ENCODE data around the gene GRID2IP.

The GRID2IP gene

GRCh38 chr7:6563936-6564770 is 12.9 kb upstream of the GRID2IP start:
- DNase-seq (ENCODE audit: low read depth): no peak
- no peak overlapping the region for H3K4me3 ChIP-seq (ENCODE audit: low read depth, low read length)
- TF ChIP-seq MAX (IDR thresholded peaks at IDR 0.05; ENCODE audit: low read depth, low read length) (no peak), MYC (IDR thresholded peaks at IDR 0.05; ENCODE audit: low read depth, low read length) (no peak), POLR2A (IDR thresholded peaks at IDR 0.05; ENCODE audit: extremely low read depth, insufficient read length) (no peak)
- TF ChIP-seq, protein P1, sequence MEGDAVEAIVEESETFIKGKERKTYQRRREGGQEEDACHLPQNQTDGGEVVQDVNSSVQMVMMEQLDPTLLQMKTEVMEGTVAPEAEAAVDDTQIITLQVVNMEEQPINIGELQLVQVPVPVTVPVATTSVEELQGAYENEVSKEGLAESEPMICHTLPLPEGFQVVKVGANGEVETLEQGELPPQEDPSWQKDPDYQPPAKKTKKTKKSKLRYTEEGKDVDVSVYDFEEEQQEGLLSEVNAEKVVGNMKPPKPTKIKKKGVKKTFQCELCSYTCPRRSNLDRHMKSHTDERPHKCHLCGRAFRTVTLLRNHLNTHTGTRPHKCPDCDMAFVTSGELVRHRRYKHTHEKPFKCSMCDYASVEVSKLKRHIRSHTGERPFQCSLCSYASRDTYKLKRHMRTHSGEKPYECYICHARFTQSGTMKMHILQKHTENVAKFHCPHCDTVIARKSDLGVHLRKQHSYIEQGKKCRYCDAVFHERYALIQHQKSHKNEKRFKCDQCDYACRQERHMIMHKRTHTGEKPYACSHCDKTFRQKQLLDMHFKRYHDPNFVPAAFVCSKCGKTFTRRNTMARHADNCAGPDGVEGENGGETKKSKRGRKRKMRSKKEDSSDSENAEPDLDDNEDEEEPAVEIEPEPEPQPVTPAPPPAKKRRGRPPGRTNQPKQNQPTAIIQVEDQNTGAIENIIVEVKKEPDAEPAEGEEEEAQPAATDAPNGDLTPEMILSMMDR (IDR thresholded peaks at IDR 0.05; ENCODE audit: low read depth, low read length): no peak

DNA sequence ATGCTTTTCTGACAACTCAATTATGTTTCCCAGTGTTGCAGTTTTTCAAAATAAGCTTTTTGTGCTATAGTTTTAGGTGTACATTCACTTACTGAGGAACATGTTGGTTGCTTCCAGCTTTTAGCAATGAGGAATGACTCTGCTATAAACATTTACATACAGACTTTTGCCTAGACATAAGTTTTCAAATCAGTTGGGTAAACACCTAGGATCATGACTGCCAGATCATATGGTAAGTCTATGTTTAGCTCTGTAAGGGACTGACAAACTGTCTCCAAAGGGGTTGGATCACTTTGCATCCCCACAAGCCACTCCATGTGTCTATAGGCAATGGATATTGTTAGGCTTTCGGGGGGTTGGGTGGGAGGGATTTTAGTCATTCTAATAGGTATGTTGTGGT is 10.8 kb upstream of the GRID2IP start:
- DNase-seq (ENCODE audit: low read depth): no peak
- TF ChIP-seq MAX (IDR thresholded peaks at IDR 0.05; ENCODE audit: low read depth, low read length): no peak
- TF ChIP-seq, protein P1 (IDR thresholded peaks at IDR 0.05; ENCODE audit: low read depth, low read length): no peak
- no peak for TF ChIP-seq MYC (IDR thresholded peaks at IDR 0.05; ENCODE audit: low read depth, low read length)
- TF ChIP-seq POLR2A (IDR thresholded peaks at IDR 0.05; ENCODE audit: extremely low read depth, insufficient read length): no peak
- H3K4me3 ChIP-seq (ENCODE audit: low read depth, low read length): no peak overlapping the region

DNA sequence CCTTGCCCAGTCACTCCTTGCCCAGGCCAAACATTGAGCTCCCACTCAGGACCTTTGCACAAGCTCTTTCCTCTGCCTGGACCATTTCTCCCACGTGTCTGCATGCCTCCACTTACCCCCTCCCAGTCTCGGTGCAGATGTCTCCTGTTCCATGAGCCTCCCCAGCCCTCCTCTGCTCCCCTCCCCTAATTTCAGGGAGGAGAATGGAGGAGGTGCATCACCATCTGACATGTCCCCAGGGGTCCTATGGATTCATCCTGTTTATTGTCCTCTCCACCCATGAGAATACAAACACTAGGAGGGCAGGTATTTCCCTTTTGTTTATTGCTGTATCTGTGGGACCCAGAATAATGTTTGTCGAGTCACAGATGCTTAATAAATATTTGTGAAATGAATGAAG is 8.6 kb upstream of the GRID2IP start:
- TF ChIP-seq, protein P1 (IDR thresholded peaks at IDR 0.05; ENCODE audit: low read depth, low read length): no peak
- TF ChIP-seq MAX (IDR thresholded peaks at IDR 0.05; ENCODE audit: low read depth, low read length) (no peak), POLR2A (IDR thresholded peaks at IDR 0.05; ENCODE audit: extremely low read depth, insufficient read length) (no peak), MYC (IDR thresholded peaks at IDR 0.05; ENCODE audit: low read depth, low read length) (no peak)
- H3K4me3 ChIP-seq (ENCODE audit: low read depth, low read length): no peak overlapping the region
- no peak for DNase-seq (ENCODE audit: low read depth)

DNA sequence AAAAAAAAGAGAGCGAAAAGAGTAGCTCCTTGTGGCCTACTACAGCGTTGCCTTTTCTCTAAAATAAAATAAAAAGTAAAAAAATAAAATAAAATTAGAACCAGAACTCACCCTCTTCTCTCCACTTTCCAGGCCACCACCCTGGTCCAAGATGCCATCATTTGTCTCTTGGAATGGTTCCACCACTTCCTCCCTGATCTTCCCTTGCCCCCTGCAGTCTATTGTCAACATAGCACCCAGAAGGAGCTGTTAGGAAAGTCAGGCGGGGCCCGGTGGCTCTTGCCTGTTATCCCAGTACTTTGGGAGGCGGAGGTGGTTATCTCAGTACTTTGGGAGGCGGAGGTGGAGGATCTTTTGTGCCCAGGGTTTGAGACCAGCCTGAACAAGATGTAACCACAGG is 7.6 kb upstream of the GRID2IP start:
- no peak for TF ChIP-seq MAX (IDR thresholded peaks at IDR 0.05; ENCODE audit: low read depth, low read length)
- TF ChIP-seq, protein P1 (IDR thresholded peaks at IDR 0.05; ENCODE audit: low read depth, low read length): peak; percentile 66
- no peak overlapping the region for H3K4me3 ChIP-seq (ENCODE audit: low read depth, low read length)
- DNase-seq (ENCODE audit: low read depth): peak; percentile 65

DNA sequence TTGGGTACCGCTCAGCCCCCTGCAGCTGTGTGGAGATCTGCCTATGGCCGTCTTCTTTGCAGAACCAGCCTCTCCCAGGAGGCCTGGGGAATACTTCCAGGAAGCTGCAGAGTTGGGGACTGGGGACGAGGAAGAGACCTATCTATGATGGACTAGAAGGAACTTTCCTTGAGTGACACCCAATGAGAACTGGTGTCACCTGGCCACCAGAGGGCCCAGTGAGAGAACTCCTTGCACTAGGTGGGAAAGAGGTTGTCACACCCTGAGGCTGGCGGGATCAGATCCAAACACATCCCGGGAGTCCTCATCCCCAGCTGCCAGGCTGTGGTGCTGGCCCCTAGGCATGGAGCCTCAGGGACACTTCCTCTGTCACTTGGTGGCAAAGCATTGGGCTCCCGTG is 4.9 kb upstream of the GRID2IP start:
- DNase-seq (ENCODE audit: low read depth): no peak
- no peak for TF ChIP-seq POLR2A (IDR thresholded peaks at IDR 0.05; ENCODE audit: extremely low read depth, insufficient read length)
- no peak for TF ChIP-seq MAX (IDR thresholded peaks at IDR 0.05; ENCODE audit: low read depth, low read length)
- TF ChIP-seq, protein P1 (IDR thresholded peaks at IDR 0.05; ENCODE audit: low read depth, low read length): no peak
- TF ChIP-seq MYC (IDR thresholded peaks at IDR 0.05; ENCODE audit: low read depth, low read length): no peak
- no peak overlapping the region for H3K4me3 ChIP-seq (ENCODE audit: low read depth, low read length)
